GM18909 (cell line): ENCODE measurements around the gene UNC93A.
"Not testable (repeated sequence)": the region's sequence is repeated elsewhere in the genome, so short reads cannot be mapped to it uniquely, and the experiment has no call there.

Source experiments
- ATAC-seq: cut with Tn5 transposase; IDR thresholded peaks from one replicate; pipeline ENCODE4 v1.9.1; 2021; ENCODE audit warnings: mild to moderate bottlenecking; ENCODE audit not compliant: unreplicated experiment, poor library complexity

UNC93A gene

DNA sequence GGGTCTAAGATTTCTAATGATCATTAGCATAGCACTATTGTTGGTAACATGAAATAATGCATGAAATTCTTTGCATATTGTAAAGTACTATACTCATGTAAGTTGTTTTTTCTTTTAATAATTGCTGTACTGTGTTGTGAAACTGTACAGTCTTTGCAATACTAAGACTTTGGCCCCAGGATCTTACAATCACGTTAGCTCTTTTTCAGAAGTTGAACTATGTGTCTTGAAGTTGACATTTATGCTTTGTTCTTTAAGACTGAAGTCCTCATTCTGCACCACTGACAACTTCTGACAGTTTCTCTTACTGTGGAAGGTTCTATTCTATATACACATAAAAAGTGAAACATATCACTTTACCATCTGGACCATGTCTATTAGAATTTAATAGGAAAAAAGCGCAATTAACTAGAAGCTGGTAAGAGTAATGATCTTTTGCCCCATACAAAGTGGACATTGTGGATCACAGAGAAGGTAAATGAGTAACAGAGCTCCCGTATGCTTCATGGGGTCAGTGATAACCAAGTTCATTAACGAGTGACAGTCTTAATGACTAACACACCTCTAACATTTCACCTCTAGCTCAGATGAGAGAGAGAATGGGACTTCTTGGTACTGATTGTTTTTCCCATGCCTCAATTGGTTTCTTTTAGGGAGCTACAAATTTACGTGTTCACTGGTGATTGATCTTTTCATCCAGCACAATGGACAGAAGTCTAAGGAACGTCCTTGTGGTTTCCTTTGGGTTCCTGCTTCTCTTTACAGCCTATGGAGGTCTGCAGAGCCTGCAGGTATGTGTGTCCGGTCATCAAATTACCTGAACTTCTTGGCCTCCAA is at the start of gene UNC93A:
Gene UNC93A (plus strand): TSS at position 530 of the 837 bp plus-strand sequence. CDS start 175 bp downstream, at position 705.
- ATAC-seq, result no peak

DNA sequence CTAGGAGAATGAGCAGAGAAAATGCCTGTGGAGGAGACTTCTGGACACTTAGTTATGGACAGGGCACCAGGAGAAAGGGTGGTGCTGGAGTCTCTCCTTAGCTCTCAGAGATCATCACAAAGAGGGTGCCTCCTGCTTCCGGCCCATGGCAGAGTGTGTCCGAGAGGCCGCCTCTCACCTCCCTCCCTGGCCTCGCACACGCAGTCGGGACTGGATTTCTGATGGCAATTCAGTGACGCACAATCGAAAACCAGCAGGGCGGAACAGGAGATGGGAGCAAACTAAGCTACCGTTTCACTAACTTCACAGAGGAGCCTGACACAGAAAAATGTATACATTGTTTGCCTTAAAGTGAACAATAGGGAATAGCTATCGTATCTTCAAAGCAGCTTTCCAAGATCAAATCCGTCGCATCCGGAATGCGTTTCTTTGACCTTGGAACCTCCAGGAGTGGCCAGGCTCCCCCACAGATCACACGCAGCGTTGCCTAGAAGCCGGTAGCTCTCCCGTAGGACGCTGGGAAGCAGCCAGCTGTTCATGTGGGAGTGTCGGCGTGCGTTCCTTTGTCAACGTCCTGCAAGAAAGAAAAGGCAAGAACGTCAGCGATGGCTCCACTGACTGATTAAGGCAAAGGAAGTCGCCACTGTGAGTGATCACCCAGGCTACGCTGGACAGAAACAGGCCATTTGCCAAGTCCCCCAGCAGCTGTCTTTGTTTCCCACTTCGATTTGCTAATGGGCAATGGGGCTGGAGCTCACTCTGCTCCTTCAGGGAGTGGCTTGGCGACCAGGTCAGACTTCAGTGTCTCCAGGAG is 49.6 kb upstream of the UNC93A start:
- ATAC-seq, result not testable (repeated sequence)

DNA sequence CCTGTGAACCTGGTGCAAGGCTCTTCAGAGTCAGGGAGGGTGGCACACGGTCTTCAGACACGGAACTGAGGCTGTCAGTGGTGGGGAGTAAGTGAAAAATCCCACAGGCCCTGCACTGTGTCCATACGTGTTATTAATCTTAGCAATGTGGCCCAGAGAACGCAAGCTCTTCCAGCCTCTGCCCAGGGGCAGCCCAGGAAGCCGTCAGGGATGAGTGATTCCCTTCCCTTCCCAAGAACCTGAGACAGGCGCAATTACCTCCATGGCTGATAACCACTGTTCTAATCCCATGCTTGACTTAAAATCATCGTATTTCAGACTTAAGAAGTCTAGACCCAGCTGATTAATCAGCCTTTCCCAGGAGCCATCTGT is 49.0 kb upstream of the UNC93A start:
- not testable (repeated sequence) for ATAC-seq

- ATAC-seq, result not testable (repeated sequence)
Observed at GRCh38 chr6:167242511-167243051, 48.5 kb upstream of the UNC93A start.

DNA sequence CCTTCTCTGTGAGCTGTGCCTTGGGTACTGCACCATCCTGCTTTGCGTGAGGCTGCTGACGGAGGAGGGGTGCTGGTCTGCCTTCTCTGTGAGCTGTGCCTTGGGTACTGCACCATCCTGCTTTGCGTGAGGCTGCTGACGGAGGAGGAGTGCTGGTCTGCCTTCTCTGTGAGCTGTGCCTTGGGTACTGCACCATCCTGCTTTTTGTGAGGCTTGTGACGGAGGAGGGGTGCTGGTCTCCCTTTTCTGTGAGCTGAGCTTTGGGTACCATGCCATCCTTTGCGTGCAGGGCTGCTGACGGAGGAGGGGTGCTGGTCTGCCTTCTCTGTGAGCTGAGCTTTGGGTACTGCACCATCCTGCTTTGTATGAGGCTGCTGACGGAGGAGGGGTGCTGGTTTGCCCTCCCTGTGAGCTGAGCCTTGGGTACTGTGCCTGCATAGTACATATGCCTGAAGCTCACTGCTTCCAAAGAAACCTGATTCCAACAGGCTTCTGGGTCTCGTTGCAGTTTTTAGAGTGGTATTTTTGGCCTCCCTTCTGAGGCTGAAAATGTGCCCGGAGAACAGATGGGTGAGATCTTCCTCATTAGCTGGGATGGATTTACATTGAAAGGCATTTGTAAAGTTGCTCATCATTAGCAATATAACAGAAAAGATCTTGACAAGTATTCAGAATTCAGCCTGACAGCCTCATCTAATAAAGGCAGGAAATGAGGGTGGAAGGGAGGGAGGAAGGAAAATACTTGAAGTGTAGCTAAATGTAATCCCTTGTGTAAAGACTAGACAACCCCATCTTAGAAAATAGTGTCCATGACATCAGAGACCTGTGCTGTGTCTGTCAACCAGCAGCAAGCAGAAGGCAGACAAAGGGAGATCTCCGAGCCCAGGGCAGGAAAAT is 46.8 kb upstream of the UNC93A start:
- ATAC-seq, result no peak

- no peak for ATAC-seq
Observed at GRCh38 chr6:167244991-167245390, 46.1 kb upstream of the UNC93A start.

DNA sequence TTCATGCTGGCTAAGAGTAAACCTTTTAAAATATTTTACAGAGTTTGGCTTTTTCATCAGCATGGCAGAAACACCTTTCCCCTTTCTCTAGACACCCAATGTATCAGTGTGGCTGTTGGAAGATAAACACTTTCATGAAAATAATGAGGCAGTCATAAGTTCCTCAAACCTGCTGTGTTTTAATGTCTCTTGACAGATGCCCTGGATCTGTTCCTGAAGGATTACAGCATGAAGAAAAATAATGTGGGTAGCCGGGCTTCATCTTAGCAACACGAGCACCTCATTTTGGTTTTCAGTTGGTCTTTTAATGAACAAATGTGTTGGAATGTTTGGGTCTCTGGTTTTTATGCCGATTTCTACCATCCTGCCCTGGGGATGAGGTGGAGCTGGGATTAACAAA is 45.5 kb upstream of the UNC93A start:
- no peak for ATAC-seq

- ATAC-seq, result no peak
Observed at GRCh38 chr6:167247814-167248595, 43.1 kb upstream of the UNC93A start.

- ATAC-seq, result not testable (repeated sequence)
Observed at GRCh38 chr6:167248878-167249455, 42.1 kb upstream of the UNC93A start.

GRCh38 chr6:167252271-167252670 is 38.8 kb upstream of the UNC93A start:
- no peak for ATAC-seq

GRCh38 chr6:167255918-167256553 is 35.1 kb upstream of the UNC93A start:
- ATAC-seq, result no peak

DNA sequence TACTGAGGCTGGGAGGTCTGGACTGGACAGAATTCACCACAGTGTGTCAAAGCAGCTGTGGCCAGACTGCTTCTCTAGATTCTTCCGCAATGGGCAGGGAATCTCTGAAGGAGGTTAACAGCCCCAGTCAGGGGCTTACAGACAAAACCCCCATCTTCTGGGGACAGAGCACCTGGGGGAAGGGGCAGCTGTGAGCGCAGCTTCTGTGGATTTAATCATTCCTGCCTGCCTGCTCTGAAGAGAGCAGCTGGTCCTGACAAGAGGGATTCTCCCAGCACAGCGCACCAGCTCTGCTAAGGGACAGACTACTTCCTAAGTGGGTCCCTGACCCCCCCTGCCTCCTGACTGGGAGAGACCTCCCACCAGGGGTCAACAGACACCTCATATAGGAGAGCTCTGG is 32.5 kb upstream of the UNC93A start:
- no peak for ATAC-seq

- not testable (repeated sequence) for ATAC-seq
Observed at GRCh38 chr6:167266057-167266829, 24.9 kb upstream of the UNC93A start.

DNA sequence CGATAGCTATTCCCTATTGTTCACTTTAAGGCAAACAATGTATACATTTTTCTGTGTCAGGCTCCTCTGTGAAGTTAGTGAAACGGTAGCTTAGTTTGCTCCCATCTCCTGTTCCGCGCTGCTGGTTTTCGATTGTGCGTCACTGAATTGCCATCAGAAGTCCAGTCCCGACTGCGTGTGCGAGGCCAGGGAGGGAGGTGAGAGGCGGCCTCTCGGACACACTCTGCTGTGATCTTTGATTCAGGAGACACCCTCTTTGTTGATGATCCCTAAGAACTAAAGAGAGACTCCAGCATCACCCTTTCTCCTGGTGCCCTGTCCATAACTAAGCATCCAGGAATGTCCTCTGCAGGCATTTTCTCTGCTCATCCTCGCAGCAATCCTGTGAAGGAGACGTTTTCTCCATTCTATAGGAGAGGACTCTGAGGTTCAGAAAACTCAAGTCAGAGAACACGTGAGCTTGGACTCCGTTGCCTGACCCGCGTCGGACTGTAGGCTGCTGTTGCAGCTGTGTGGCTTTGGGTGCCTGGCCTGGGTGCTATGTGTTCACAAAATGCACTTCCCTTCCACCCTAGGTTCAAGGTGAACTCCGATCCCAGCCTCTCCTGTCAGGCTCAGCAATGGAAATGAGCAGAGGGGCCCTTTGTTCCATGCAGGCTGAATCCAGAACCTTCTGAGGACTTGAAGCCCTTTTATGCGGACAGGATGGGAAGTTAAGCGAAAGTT is 24.1 kb upstream of the UNC93A start:
- ATAC-seq, result no peak

GRCh38 chr6:167267556-167267898 is 23.6 kb upstream of the UNC93A start:
- ATAC-seq, result not testable (repeated sequence)

DNA sequence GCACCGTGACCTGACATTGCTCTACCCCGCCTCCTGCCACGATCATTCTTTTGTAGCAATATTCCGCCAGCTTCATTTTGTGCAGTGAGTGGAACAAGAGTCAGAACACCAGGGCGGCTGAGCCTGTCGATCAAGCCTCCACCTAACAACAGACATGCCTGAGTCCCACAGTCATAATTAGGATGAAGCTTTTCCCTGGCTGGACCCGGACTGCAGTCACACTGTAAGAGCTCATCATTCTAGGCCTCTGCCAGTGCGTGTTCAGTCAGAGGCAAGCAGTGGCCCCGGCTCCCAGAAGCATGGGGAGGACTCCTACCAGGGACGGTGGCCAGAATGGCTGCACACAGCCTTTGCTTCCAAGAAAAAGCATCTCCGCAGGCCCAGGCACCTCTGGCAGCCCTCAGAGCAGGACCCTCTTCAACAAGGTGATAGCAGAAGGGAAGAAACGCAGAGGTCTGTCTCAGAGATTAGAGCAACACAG is 23.2 kb upstream of the UNC93A start:
- no peak for ATAC-seq

DNA sequence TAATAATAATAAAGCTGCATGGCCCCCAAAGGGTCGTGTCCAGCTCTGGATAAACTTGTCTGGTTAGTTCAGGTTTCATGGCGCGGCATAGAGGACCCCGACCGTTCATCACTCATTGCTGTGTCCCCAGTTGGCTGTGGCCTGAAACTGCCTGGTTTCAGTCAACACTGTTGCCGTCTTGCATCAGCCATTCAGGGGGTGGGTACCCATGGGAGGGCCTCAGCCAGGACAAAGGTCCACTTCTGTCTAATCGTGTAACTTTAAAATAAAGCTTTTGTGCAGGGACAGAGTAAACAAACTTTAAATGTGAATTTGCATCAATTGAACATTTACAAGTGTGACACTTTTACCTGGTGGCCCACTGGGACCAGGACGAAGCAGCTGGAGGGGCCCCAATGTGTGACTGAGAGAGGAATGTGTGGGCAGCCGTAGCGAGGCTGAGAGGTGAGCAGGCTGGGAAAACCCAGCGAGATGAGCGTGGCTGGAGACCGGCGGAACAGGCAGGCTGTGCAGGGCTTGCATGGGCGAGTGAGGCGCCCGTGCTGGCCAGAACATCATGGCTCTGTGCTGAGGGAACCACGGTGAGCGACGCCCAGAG is 22.3 kb upstream of the UNC93A start:
- ATAC-seq, result no peak
